Measurements from ENCODE around the gene SMYD4.
"Not testable (repeated sequence)": the region's sequence is repeated elsewhere in the genome, so short reads cannot be mapped to it uniquely, and the experiment has no call there.

SMYD4 gene

GRCh38 chr17:1753767-1754429 lies 75.8 kb downstream of the SMYD4 start:
- DNase-seq: no peak

- no peak for DNase-seq
These were observed 77.1 kb downstream of the SMYD4 start for GRCh38 chr17:1752425-1753262.

GRCh38 chr17:1750628-1751027 lies 79.1 kb downstream of the SMYD4 start:
- DNase-seq: no peak

- no peak for DNase-seq
These were observed 82.6 kb downstream of the SMYD4 start for GRCh38 chr17:1746975-1747543.

- no peak for DNase-seq
These were observed 84.1 kb downstream of the SMYD4 start for GRCh38 chr17:1745513-1746020.

GRCh38 chr17:1744551-1745512 lies 84.9 kb downstream of the SMYD4 start:
- DNase-seq: no peak

GRCh38 chr17:1743088-1743439 lies 86.6 kb downstream of the SMYD4 start:
- no peak for DNase-seq

- DNase-seq: no peak
These were observed 87.2 kb downstream of the SMYD4 start, which contains the start of gene SERPINF2 for GRCh38 chr17:1742371-1743087. TSS of gene SERPINF2 (plus strand) at chr17:1742871. CDS start at chr17:1744996, 2,125 bp downstream.

- DNase-seq: not testable (repeated sequence)
These were observed 87.8 kb downstream of the SMYD4 start for GRCh38 chr17:1741899-1742298.

- no peak for DNase-seq
These were observed 92.0 kb downstream of the SMYD4 start for GRCh38 chr17:1737531-1738291.

GRCh38 chr17:1736348-1737281 lies 93.1 kb downstream of the SMYD4 start:
- no peak for DNase-seq

- DNase-seq: no peak
These were observed 93.8 kb downstream of the SMYD4 start for GRCh38 chr17:1735834-1736347.

- DNase-seq: no peak
These were observed 94.3 kb downstream of the SMYD4 start for GRCh38 chr17:1735418-1735817.

GRCh38 chr17:1733759-1734158 lies 95.9 kb downstream of the SMYD4 start:
- DNase-seq: no peak

- DNase-seq: no peak
These were observed 96.8 kb downstream of the SMYD4 start for GRCh38 chr17:1732833-1733321.

GRCh38 chr17:1732241-1732832 lies 97.4 kb downstream of the SMYD4 start:
- no peak for DNase-seq

GRCh38 chr17:1731194-1731506 lies 98.6 kb downstream of the SMYD4 start:
- DNase-seq: no peak

GRCh38 chr17:1730326-1731193 lies 99.1 kb downstream of the SMYD4 start:
- DNase-seq: no peak
